Mesenchymal stem cell (in vitro differentiated cells and primary cell): ENCODE measurements around the gene ZIC1.

Experiments used
- DNase-seq: peaks from one replicate; pipeline ENCODE4 v3.0.0-alpha.2; 2013
- H2AFZ ChIP-seq: one replicate; pipeline ENCODE4 v1.6.1; 2013; ENCODE audit warnings: low read depth, mild to moderate bottlenecking, control low read depth, inconsistent platforms, low read length, moderate library complexity
- H2AK5ac ChIP-seq: 2 replicates; pipeline ENCODE4 v1.6.1; 2013; ENCODE audit warnings: low read length, moderate library complexity, mild to moderate bottlenecking, inconsistent platforms; ENCODE audit not compliant: severe bottlenecking
- H2BK120ac ChIP-seq: one replicate; pipeline ENCODE4 v1.6.1; 2013; ENCODE audit warnings: low read depth, mild to moderate bottlenecking, inconsistent platforms, low read length, moderate library complexity
- H2BK12ac ChIP-seq, 2 experiments: one replicate each; pipeline ENCODE4 v1.6.1; 2013; ENCODE audit warnings: inconsistent platforms in 2 of 2, low read length in 2 of 2, mild to moderate bottlenecking in 2 of 2, moderate library complexity in 2 of 2, control low read depth in 1 of 2
- H2BK15ac ChIP-seq: one replicate; pipeline ENCODE4 v1.6.1; 2013; ENCODE audit warnings: mild to moderate bottlenecking, low read depth, inconsistent platforms; ENCODE audit not compliant: poor library complexity, severe bottlenecking
- H2BK5ac ChIP-seq: 2 replicates; pipeline ENCODE4 v1.6.1; 2013; ENCODE audit warnings: low read depth, mild to moderate bottlenecking, low read length, control low read depth, inconsistent platforms; ENCODE audit not compliant: poor library complexity, severe bottlenecking
- H3K14ac ChIP-seq, 2 experiments: one replicate each; pipeline ENCODE4 v1.6.1; 2013; ENCODE audit warnings: inconsistent platforms in 2 of 2, low read length in 2 of 2, control low read depth in 1 of 2, mild to moderate bottlenecking in 1 of 2, moderate library complexity in 1 of 2
- H3K18ac ChIP-seq, 2 experiments: one replicate each; pipeline ENCODE4 v1.6.1; 2013; ENCODE audit warnings: inconsistent platforms in 2 of 2, low read length in 2 of 2, control low read depth in 1 of 2, low read depth in 1 of 2, mild to moderate bottlenecking in 1 of 2
- H3K23ac ChIP-seq, 2 experiments: one replicate each; pipeline ENCODE4 v1.6.1; 2013; ENCODE audit warnings: inconsistent platforms in 2 of 2, low read length in 2 of 2, mild to moderate bottlenecking in 2 of 2, moderate library complexity in 2 of 2, control low read depth in 1 of 2
- H3K27ac ChIP-seq: 2 replicates; pipeline ENCODE4 v1.5.1; 2013; ENCODE audit warnings: mild to moderate bottlenecking, moderate library complexity, low read length, control low read depth, inconsistent platforms; ENCODE audit not compliant: poor library complexity, severe bottlenecking
- H3K27me3 ChIP-seq, 2 experiments: 2 replicates each; pipeline versions ENCODE4 v1.6.1 to v1.7.0; 2013; ENCODE audit warnings: low read length in 2 of 2, mild to moderate bottlenecking in 2 of 2, moderate library complexity in 2 of 2, control low read depth in 1 of 2, inconsistent platforms in 1 of 2; ENCODE audit not compliant: control insufficient read depth in 1 of 2, insufficient read depth in 1 of 2
- H3K36me3 ChIP-seq, 2 experiments: 2 replicates each; pipeline versions ENCODE4 v1.6.1 to v1.7.0; 2013; ENCODE audit warnings: low read length in 2 of 2, control low read depth in 1 of 2, inconsistent platforms in 1 of 2, low read depth in 1 of 2, mild to moderate bottlenecking in 1 of 2; ENCODE audit not compliant: insufficient read depth in 2 of 2, control insufficient read depth in 1 of 2
- H3K4ac ChIP-seq, 2 experiments: one replicate each; pipeline ENCODE4 v1.6.1; 2013; ENCODE audit warnings: inconsistent platforms in 2 of 2, low read length in 2 of 2, mild to moderate bottlenecking in 2 of 2, moderate library complexity in 2 of 2, control low read depth in 1 of 2, low read depth in 1 of 2
- H3K4me1 ChIP-seq: 2 replicates; pipeline ENCODE4 v1.6.1; 2013; ENCODE audit warnings: low read depth, low read length, control low read depth; ENCODE audit not compliant: control insufficient read depth, insufficient read depth
- H3K4me2 ChIP-seq: 2 replicates; pipeline ENCODE4 v1.6.1; 2013; ENCODE audit warnings: low read length, mild to moderate bottlenecking, inconsistent platforms; ENCODE audit not compliant: poor library complexity, severe bottlenecking
- H3K4me3 ChIP-seq, 2 experiments: 2 replicates each; pipeline versions ENCODE4 v1.5.1 to v1.7.0; 2013; ENCODE audit warnings: low read length in 2 of 2, mild to moderate bottlenecking in 2 of 2, control low read depth in 1 of 2, low read depth in 1 of 2; ENCODE audit not compliant: insufficient read depth in 1 of 2
- H3K79me1 ChIP-seq: replicated peaks from 2 replicates; pipeline ENCODE4 v1.6.1; 2013; ENCODE audit warnings: mild to moderate bottlenecking, control low read depth, low read length, inconsistent platforms; ENCODE audit not compliant: poor library complexity, severe bottlenecking
- H3K9ac ChIP-seq: 2 replicates; pipeline ENCODE4 v1.7.0; 2013; ENCODE audit warnings: mild to moderate bottlenecking, low read length, moderate library complexity
- H3K9me3 ChIP-seq: 2 replicates; pipeline ENCODE4 v1.7.0; 2013; ENCODE audit warnings: mild to moderate bottlenecking, low read length; ENCODE audit not compliant: control insufficient read depth
- H4K8ac ChIP-seq: one replicate; pipeline ENCODE4 v1.6.1; 2013; ENCODE audit warnings: inconsistent platforms, mild to moderate bottlenecking, low read length, moderate library complexity
- H4K91ac ChIP-seq: one replicate; pipeline ENCODE4 v1.6.1; 2013; ENCODE audit warnings: mild to moderate bottlenecking, low read length, inconsistent platforms
- WGBS: methylation state at CpG from one replicate; pipeline ENCODE4 v1.1.7; 2013; ENCODE audit warnings: mixed read lengths; 5-methylcytosine and 5-hydroxymethylcytosine counted together

Gene ZIC1

DNA sequence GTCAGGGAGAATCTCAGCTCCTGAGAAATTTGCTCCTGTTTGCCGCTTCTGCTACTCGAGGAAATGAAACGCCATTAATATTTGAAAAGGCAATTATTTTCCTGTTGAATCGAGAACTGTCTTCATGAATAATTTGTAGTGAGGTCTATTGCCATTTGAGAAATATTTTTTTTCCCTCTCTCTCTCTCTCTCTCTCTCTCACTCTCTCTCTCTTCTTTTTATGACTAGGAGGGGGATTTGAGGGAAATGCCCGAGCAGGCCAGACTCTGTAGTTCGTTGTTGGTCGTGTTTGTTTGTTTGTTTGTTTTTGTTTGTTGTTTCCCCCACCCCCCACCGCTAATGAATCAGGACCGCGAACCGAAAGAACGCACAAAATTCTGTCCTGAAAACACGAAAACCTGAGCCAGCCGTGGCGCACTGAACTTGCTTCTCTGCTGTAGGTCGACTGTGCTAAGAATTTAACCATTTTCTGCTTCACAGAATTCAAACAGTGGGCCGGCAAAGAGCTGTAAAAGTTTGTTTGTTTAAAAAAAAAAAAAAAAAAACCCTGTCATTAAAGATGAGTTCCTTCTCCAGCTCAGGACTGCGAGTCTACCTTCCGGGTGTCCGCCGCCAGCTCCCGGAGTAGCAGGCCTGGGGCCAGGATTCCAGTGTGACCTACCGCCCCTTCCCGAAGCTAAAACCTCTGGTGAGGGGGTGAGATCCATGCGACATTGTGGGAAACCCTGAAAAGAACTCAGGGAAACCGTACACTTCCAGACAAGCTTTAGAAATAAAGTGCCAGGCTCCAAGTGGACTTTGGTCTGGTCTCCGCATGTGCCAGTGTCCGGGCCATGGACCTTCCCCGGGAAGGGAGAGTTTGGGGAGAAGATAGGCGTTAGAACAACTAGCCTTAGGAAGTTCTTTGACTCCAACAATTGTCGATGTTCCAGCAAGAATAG is 15.0 kb upstream of the ZIC1 start:
- Histone ChIP-seq H2BK5ac (peak overlapping the region; percentile 97), H3K9ac (peak overlapping the region; percentile 66), H2BK15ac (no peak overlapping the region), H3K14ac (no peak overlapping the region), H3K4me1 (peaks cover 26% of the 10 kb centered on the region), H2AK5ac (peak overlapping the region; percentile 58), H2BK120ac (no peak overlapping the region), H4K8ac (no peak overlapping the region), H3K4me2 (peak overlapping the region; percentile 84), H3K18ac (no peak overlapping the region), H3K4ac (no peak overlapping the region), H3K9me3 (peaks cover 6% of the 10 kb centered on the region), H4K91ac (no peak overlapping the region), H3K36me3 (peaks cover 0 to 9% of the 10 kb centered on the region in 2 experiments), H2AFZ (no peak overlapping the region), H3K27me3 (peaks cover 7 to 99% of the 10 kb centered on the region in 2 experiments), H3K23ac (no peak overlapping the region), H3K27ac (peak overlapping the region; percentile 95), H3K4me3 (peak overlapping the region; percentile 64 to 70), H3K79me1 (peaks cover 5% of the 10 kb centered on the region), H2BK12ac (no peak overlapping the region)
- no peak for DNase-seq
- 3% methylated on average over 23 of the region's 31 CpGs for WGBS

DNA sequence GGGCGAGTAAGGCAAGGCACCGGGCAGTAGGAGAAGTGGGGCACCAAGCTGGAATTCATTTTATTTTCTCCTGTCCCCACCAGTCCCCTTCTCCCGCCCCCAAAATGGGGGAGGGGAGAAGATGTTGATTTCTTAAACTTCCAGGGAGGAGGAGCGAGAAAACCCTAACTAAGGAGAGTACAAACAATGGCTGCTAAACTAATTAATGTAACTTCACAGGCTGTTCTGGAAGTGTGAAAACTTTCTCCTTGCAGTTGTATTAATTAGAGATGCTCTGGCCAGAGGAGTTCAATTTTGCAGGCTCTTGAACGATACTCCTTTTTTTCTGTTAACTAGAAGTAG is 14.3 kb upstream of the ZIC1 start:
- no peak overlapping the region for H3K18ac ChIP-seq

DNA sequence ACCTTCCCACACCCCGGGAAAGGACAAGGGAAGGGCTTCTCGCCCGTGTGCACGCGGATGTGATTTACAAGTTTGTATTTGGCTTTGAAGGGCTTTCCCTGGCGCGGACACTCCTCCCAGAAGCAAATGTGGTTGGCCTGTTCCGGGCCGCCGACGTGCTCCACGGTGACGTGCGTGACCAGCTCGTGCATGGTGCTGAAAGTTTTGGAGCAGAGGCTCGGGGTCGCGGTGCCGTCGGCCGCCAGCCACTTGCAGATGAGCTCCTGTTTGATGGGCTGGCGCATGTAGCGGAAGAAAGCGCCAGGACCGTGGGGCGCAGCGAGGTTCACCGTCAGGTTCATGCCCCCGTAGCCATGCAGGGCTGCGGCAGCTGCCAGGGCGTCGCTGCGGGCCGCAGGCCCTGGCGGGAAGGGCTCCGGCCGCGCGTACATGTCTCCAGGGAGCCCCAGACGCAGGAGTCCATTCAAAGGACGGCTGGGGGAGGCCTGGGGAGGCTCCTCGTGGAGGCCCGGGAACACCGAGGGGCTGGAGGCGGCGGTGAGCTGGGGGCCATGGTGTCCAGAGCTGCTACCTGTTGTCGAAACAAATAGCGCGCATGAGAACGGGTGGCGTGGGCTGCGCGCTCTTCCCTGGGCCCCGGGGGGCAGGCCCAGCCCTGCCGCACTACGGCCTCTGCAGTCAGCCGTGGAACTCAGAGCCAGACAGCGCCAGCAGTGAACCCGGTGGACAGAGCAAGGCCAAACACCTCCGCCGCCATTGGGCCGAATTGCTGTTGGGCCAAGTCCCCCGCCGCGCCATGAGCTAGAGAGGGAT is 13.1 kb upstream of the ZIC1 start:
- no peak overlapping the region for H3K18ac ChIP-seq
- peaks cover 0 to 98% of the 10 kb centered on the region in 2 experiments for H3K27me3 ChIP-seq
- peaks cover 7% of the 10 kb centered on the region for H3K79me1 ChIP-seq
- H4K8ac ChIP-seq = no peak overlapping the region
- H2BK5ac ChIP-seq = peak overlapping the region; percentile 20
- H4K91ac ChIP-seq = no peak overlapping the region
- peak overlapping the region in 1 of 2 experiments; percentile 38 for H3K4me3 ChIP-seq
- H2BK15ac ChIP-seq = no peak overlapping the region
- H2AK5ac ChIP-seq = no peak overlapping the region
- H3K36me3 ChIP-seq = peaks cover 0 to 3% of the 10 kb centered on the region in 2 experiments
- no peak overlapping the region for H3K23ac ChIP-seq
- peaks cover 21% of the 10 kb centered on the region for H3K4me1 ChIP-seq
- no peak overlapping the region for H3K9ac ChIP-seq
- 3% methylated on average over 54 of the region's 65 CpGs for WGBS
- H3K4ac ChIP-seq = no peak overlapping the region
- H3K9me3 ChIP-seq = no peaks in the 10 kb centered on the region
- DNase-seq = no peak
- no peak overlapping the region for H2BK12ac ChIP-seq
- peak overlapping the region; percentile 84 for H3K4me2 ChIP-seq
- no peak overlapping the region for H2BK120ac ChIP-seq
- no peak overlapping the region for H2AFZ ChIP-seq
- H3K27ac ChIP-seq = peak overlapping the region; percentile 95
- no peak overlapping the region for H3K14ac ChIP-seq

More for the DNA sequence above, 14.3 kb upstream of the ZIC1 start:
- Histone ChIP-seq H3K79me1 (peaks cover 5% of the 10 kb centered on the region), H2BK12ac (no peak overlapping the region), H3K23ac (no peak overlapping the region), H3K9me3 (peaks cover 2% of the 10 kb centered on the region), H3K27ac (peak overlapping the region; percentile 95), H4K8ac (no peak overlapping the region), H2BK15ac (no peak overlapping the region), H2BK120ac (no peak overlapping the region), H2AK5ac (no peak overlapping the region), H3K14ac (no peak overlapping the region), H3K4me3 (peak overlapping the region in 1 of 2 experiments; percentile 48), H3K36me3 (peaks cover 0 to 9% of the 10 kb centered on the region in 2 experiments), H3K9ac (no peak overlapping the region), H3K4ac (no peak overlapping the region), H4K91ac (no peak overlapping the region), H3K4me2 (peak overlapping the region; percentile 84), H2AFZ (no peak overlapping the region), H2BK5ac (peak overlapping the region; percentile 5), H3K4me1 (peaks cover 27% of the 10 kb centered on the region), H3K27me3 (peaks cover 4 to 98% of the 10 kb centered on the region in 2 experiments)
- WGBS = 0% methylated on average over 1 of the region's 5 CpGs
- no peak for DNase-seq

DNA sequence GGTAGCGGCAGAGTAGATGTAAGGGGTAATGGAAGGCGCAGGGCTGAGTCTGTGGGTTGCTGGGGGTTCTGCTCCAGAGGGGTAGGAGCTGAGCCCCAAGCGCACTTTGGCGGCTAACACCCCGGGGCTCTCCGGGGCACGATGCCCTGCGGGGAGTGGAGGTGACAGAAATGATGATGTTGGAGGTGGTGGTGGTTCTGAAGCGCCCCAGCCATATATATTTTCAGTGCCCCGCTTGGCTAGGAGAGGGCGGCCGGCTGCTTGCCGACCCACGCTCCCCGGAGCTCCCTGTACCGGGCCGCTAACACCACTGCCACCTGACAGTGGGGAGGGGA is 12.5 kb upstream of the ZIC1 start:
- Histone ChIP-seq H2BK15ac (no peak overlapping the region), H4K91ac (no peak overlapping the region), H2BK12ac (no peak overlapping the region), H3K4me2 (peak overlapping the region; percentile 84), H3K36me3 (peaks cover 0 to 3% of the 10 kb centered on the region in 2 experiments), H3K9me3 (no peaks in the 10 kb centered on the region), H3K14ac (no peak overlapping the region), H3K4ac (no peak overlapping the region), H3K27ac (peak overlapping the region; percentile 85), H3K9ac (no peak overlapping the region), H3K18ac (no peak overlapping the region), H3K79me1 (peaks cover 9% of the 10 kb centered on the region), H2AFZ (no peak overlapping the region), H3K4me3 (peak overlapping the region in 1 of 2 experiments; percentile 38), H4K8ac (no peak overlapping the region), H3K23ac (no peak overlapping the region), H2BK120ac (no peak overlapping the region), H2BK5ac (peak overlapping the region; percentile 54), H2AK5ac (peak overlapping the region; percentile 31), H3K4me1 (peaks cover 19% of the 10 kb centered on the region), H3K27me3 (peaks cover 0 to 99% of the 10 kb centered on the region in 2 experiments)
- WGBS = 4% methylated on average over 17 of the region's 17 CpGs
- no peak for DNase-seq
